ENCODE data around the gene METRNL. TPM values are rescaled to one million over a fixed set of nuclear protein-coding genes. Genes with fewer than 3 reads are reported as not detected.
"Not testable (repeated sequence)": the region's sequence is repeated elsewhere in the genome, so short reads cannot be mapped to it uniquely, and the experiment has no call there.

METRNL gene
- total and polyA plus RNA-seq, 2 experiments from 2014 or later, result 30.0 to 44.1 TPM

DNA sequence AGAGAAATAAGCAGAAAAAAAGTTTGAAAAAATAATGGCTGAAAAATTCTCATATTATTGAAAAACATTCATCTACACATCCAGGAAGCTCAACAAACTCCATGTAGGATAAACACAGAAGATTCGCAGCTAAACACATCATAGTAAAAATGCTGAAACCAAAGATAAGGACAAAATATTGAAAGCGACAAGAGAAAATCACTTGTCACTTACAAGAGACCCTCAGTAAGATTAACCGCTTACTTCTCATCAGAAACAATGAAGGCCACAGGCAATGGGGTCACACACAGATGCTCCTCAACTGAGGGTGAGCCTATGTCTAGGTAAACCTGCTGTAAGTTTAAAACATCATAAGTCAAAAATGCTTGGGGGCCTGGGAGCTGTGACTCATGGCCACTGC is 38.1 kb upstream of the METRNL start:
- TF ChIP-seq, protein P1, sequence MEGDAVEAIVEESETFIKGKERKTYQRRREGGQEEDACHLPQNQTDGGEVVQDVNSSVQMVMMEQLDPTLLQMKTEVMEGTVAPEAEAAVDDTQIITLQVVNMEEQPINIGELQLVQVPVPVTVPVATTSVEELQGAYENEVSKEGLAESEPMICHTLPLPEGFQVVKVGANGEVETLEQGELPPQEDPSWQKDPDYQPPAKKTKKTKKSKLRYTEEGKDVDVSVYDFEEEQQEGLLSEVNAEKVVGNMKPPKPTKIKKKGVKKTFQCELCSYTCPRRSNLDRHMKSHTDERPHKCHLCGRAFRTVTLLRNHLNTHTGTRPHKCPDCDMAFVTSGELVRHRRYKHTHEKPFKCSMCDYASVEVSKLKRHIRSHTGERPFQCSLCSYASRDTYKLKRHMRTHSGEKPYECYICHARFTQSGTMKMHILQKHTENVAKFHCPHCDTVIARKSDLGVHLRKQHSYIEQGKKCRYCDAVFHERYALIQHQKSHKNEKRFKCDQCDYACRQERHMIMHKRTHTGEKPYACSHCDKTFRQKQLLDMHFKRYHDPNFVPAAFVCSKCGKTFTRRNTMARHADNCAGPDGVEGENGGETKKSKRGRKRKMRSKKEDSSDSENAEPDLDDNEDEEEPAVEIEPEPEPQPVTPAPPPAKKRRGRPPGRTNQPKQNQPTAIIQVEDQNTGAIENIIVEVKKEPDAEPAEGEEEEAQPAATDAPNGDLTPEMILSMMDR (IDR thresholded peaks at IDR 0.05; ENCODE audit: low read depth, low read length), result no peak
- H3K4me3 ChIP-seq, result no peak overlapping the region
- no peaks in the 10 kb centered on the region for H3K9me3 ChIP-seq (ENCODE audit: low read depth)
- H3K4me1 ChIP-seq (ENCODE audit: low read depth), result no peaks in the 10 kb centered on the region
- H3K36me3 ChIP-seq, result no peaks in the 10 kb centered on the region
- no peak for DNase-seq (ENCODE audit: low read depth in 1 of 2, low spot score in 1 of 2)
- H3K27me3 ChIP-seq, result no peaks in the 10 kb centered on the region
- H3K27ac ChIP-seq, result no peak overlapping the region

DNA sequence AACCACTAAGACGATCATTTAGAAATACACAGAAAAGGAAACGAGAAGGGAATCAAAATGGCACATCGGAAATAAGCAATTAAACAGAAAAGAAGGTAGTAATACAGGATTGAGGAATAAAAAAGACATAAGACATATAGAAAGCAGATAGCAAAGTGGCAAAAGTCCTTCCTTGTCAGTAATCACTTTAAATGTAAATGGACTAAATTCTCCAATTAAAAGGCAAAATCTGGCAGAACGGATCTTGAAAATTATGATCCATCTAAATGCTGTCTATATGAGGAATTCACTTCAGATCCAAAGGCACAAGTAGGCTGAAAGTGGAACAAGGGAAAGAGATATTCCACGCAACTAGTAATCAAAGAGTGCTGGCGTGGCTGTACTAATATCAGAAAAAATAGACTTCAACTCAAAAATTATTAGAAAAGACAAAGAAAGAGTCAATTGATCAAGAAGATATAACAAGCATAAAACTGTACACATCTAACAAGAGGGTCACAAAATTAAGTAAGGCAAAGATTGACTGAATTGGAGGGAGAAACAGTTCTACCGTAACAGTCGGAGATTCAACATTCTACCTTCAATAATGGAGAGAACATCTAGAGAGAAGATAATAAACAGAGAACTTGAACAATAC is 36.8 kb upstream of the METRNL start:
- no peaks in the 10 kb centered on the region for H3K36me3 ChIP-seq
- H3K4me1 ChIP-seq (ENCODE audit: low read depth), result no peaks in the 10 kb centered on the region
- H3K27ac ChIP-seq, result no peak overlapping the region
- TF ChIP-seq, protein P1 (IDR thresholded peaks at IDR 0.05; ENCODE audit: low read depth, low read length), result no peak
- H3K4me3 ChIP-seq, result no peak overlapping the region
- DNase-seq (ENCODE audit: low read depth in 1 of 2, low spot score in 1 of 2), result no peak
- no peaks in the 10 kb centered on the region for H3K27me3 ChIP-seq
- no peaks in the 10 kb centered on the region for H3K9me3 ChIP-seq (ENCODE audit: low read depth)

DNA sequence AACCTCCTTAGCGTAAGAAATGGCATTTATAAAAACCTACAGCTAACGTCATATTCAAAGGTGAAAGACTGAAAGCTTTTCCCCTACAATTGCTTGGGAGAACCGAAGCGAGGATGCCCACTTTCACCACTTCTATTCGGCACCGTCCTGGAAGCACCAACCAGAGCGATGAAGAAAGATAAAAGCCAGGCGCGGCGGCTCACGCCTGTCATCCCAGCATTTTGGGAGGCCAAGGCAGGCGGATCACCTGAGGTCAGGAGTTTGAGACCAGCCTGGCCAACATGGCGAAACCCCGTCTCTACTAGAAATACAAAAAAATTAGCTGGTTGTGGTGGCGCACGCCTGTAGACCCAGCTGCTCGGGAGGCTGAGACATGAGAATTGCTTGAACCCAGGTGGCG is 34.9 kb upstream of the METRNL start:
- H3K36me3 ChIP-seq, result not testable (repeated sequence)

DNA sequence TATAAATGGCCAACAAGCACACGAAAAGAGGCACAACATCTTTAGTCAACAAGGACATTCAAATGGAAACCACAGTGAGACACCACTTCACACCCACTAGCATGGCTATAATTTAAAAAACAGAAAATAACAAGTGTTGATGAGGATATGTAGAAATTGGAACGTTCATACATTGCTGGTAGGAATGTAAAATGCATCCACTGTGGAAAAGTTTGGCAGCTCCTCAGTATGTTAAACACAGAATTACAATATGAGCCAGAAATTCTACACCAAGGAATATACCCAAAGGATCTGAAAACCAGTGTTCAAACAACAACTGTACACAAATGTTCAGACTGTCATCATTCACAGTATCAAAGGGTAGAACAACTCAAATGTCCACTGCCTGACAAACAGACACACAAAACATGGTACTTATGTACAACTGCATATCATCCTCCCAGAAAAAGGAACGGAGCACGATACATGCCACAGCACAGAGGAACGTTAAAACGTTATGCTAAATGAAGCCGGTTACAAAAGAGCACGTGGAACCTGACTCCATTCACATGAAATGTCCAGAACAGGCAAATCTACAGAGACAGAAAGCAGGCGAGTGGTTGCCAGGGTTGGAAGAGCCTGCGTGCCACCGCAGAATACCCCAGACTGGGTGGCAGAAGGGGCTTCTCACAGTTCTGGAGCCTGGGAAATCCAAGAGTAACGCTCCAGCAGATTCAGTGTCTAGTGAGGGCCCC is 32.8 kb upstream of the METRNL start:
- no peak overlapping the region for H3K4me3 ChIP-seq
- TF ChIP-seq, protein P1 (IDR thresholded peaks at IDR 0.05; ENCODE audit: low read depth, low read length), result no peak
- H3K27ac ChIP-seq, result no peak overlapping the region
- H3K9me3 ChIP-seq (ENCODE audit: low read depth), result no peaks in the 10 kb centered on the region
- H3K27me3 ChIP-seq, result no peaks in the 10 kb centered on the region
- H3K4me1 ChIP-seq (ENCODE audit: low read depth), result no peaks in the 10 kb centered on the region
- H3K36me3 ChIP-seq, result no peaks in the 10 kb centered on the region
- no peak for DNase-seq (ENCODE audit: low read depth in 1 of 2, low spot score in 1 of 2)

More for the DNA sequence above, 34.9 kb upstream of the METRNL start:
- not testable (repeated sequence) for H3K27me3 ChIP-seq; H3K4me3 ChIP-seq; H3K9me3 ChIP-seq (ENCODE audit: low read depth); H3K4me1 ChIP-seq (ENCODE audit: low read depth); H3K27ac ChIP-seq; DNase-seq (ENCODE audit: low read depth in 1 of 2, low spot score in 1 of 2)

DNA sequence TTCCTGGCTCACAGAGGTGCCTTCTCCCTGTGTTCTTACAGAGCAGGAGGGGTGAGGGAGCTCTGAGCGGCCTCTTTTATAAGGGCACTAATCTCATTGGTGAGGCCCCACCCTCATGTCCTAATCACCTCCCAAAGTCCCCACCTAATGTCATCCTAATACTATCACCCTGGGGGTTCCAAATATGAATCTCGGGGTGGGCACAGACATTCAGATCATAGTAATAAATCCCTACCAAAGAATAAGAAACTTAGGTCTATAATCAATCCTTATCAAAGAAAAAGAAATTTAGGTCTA is 32.3 kb upstream of the METRNL start:
- H3K9me3 ChIP-seq (ENCODE audit: low read depth), result no peaks in the 10 kb centered on the region
- H3K27me3 ChIP-seq, result no peaks in the 10 kb centered on the region
- no peaks in the 10 kb centered on the region for H3K36me3 ChIP-seq
- H3K27ac ChIP-seq, result no peak overlapping the region
- TF ChIP-seq, protein P1 (IDR thresholded peaks at IDR 0.05; ENCODE audit: low read depth, low read length), result no peak
- H3K4me1 ChIP-seq (ENCODE audit: low read depth), result no peaks in the 10 kb centered on the region
- no peak for DNase-seq (ENCODE audit: low read depth in 1 of 2, low spot score in 1 of 2)
- no peak overlapping the region for H3K4me3 ChIP-seq

DNA sequence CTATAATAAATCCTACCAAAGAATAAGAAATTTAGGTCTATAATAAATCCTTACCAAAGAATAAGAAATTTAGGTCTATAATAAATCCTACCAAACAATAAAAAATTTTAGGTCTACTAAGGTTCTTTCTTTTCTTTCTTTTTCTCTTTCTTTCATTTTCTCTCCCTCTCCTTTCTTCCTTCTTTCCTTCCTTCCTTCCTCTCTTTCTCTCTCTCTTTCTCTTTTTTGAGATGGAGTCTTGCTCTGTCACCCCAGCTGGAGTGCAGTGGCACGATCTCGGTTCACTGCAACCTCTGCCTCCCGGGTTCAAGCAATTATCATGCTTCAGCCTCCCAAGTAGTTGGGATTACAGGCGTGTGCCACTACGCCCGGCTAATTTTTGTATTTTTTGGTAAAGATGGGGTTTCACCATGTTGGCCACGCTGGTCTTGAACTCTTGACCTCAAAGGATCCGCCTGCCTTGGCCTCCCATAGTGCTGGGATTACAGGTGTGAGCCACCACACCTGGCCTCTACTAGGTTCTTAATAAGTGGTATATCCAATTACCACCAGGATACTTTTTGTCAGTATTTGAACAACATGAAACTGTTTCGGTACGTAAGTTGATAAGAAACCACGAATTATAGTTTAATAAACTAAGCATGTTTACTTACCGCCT is 31.5 kb upstream of the METRNL start:
- not testable (repeated sequence) for H3K4me3 ChIP-seq; H3K36me3 ChIP-seq; H3K27ac ChIP-seq; H3K27me3 ChIP-seq; H3K4me1 ChIP-seq (ENCODE audit: low read depth); H3K9me3 ChIP-seq (ENCODE audit: low read depth); DNase-seq (ENCODE audit: low read depth in 1 of 2, low spot score in 1 of 2)

Measured in cardiac muscle cell (in vitro differentiated cells and primary cell).